SIG-M5 treated with dmso at 0.1 percent for 504 hours (cell line): Measurements from ENCODE around the gene ANKRD50.
A peak's percentile ranks its signal among the peaks of the same experiment; 100 is the strongest.

Experiments
- DNase-seq: peaks from one replicate; lab custom pipeline; 2025; ENCODE audit not compliant: unreplicated experiment; lab: John Stamatoyannopoulos, UW

Gene ANKRD50

DNA sequence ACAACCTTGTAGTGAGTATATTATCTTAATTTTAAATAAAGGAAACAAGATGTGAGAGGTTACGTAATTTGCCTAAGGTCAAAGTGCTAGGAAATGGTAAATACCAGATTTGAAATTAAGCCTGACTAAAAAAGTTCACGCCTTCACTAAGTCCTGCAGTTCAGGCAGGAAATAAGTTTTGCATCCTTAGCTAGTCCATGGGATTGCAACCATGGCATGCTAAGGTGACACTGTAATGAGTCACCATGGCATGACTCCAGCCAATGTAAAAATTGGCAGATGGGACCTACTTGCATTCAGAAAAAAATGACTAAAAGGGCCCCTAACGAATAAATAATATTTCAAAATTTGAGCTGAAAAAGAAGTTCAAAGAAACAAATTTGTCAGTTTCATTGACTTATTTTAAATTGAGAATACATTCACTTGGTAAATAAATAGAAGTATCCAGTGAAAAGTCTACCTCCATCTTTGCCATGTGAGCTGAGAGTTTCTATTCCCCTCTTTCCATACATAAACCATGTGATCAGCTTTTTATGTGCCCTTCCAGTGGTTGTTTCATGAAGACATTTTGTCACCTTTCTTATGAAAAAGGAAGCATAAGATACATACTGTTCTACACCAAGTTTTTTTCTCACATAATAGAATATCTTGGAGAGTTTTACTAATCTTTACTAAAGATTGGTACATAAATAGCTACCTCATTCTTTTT lies 72.4 kb downstream of the ANKRD50 start:
- DNase-seq, result no peak

DNA sequence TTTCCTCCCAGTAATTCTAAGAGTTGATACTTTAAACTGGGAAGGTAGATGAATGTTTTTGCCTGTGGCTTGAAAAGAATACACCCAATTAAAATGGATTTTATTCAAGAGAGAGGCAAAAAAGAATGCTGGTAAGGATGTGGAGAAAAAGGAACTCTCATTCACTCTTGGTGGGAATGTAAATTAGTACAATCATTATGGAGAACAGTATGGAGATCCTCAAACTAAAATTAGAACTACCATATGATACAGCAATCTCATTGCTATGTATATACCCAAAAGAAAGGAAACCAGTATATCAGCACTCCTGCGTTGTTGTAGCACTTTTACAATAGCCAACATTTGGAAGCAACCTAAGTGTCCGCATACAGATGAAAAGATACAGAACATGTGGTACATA lies 75.2 kb downstream of the ANKRD50 start:
- DNase-seq, result no peak

DNA sequence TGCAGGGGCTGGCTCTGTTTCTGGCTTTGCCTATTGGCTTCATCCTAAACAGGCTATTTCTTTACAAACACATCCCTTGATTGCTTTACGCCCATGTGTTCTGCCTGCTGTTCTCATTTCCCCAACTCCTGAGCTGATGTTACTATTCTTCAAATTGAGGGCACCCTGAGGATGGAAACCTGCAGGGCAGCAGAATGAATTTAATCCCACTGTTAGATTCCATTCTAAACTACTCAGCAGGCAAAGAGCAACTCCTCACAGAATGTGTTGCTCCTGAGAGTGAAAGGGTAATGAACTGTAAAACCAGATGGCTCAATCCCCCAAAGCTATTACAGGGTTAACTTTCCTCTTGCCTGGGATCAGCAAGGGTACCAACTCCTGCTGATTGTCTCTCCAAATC lies 75.7 kb downstream of the ANKRD50 start:
- DNase-seq, result no peak

DNA sequence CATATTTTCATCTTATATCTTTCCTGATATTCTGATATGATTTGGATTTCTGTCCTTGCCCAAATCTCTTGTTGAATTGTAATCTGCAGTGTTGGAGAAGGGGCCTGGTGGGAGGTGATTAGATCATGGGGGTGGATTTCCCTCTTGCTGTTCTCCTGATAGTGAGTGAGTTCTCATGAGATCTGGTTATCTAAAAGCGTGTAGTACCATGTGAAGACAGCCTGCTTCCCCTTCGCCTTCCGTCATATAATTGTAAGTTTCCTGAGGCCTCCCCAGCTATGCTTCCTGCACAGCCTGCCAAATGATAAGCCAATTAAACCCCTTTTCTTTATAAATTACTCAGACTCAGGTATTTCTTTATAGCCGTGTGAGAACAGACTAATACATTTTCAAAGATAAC lies 77.2 kb downstream of the ANKRD50 start:
- DNase-seq, result no peak

DNA sequence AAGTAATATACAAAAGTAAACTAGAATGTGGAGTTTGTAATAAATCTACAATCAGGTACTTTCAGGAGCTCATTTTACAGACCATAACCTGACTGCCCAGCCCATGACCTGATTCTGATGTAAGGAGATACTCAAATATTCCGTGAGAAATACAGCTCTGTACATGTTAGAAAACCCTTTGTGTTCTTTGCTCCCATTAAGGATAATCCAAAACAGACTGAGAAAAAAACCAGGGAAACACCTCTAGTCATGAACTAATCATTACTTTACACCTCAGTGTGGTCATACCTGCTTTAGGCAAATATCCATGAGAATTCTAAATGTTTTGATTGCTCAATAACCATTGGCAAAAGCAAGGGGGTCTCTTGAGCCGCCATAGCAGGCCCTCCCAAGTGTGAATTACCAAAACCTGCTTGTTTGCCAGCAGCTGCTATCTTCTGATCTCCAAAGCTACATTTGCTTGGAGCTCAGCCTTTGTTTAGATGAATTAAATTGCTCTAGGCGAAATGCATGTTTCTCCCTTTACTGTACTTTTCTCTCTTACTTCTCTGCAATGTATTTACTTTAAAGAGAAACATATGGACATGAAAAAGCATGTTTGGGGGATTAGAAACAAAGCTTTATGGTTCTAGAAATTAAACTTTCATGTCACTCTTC lies 79.1 kb downstream of the ANKRD50 start:
- DNase-seq, result peak; percentile 7

DNA sequence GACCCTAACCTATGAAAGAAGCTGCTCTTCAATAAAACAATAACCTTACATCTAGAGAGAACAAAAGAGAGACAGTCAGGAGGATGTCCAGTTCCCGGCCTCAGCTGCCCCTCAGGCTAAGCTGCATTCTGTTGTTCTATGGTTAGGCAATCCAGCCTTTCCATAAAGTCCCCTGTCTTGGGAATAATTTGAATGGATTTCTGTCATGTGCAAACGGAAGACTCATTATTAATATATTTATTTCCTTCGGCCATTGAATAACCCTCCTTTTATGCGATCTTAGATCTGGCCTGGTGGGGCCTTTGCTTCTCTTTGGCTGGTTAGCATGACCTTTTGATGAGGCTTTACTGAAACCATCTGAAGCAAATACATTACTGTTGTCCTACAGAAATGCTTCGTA lies 80.1 kb downstream of the ANKRD50 start:
- no peak for DNase-seq

DNA sequence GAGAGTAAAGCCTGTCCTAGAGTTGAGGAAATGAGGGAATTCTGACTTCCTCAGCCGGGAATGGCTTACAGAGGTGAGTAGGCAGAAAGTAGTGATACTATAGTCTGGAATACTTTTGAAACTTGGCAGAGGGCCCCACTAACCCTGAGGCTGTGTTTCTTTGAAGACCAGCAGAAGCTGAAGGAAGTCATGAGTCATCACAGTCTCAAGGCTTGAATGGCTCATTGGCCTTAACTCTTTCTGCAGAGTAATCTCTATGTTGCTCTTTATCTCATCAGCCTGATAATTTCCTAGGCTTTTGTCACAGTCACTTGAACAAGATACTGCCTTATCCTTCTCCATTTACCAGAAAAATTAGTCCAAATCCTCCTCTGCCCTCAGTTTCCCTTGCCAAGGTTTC lies 80.8 kb downstream of the ANKRD50 start:
- DNase-seq, result peak; percentile 61

DNA sequence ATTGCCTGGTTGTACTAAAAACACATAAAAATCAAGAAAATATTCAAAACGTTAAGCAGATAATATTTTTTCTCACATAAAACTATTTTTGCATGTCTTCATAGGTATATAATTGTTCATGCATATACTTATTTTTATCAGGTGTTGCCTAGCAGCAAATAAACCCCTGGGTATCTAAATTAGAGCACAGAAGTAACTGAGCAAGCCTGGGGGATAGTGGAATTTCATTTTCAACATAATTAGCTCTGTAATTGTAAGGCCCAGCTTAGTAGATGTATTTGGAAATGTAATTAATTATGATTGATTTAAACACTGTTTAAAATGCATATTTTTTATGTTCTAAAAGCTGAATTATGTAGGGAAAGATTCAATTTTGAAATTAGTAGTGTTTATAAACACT lies 82.9 kb downstream of the ANKRD50 start:
- DNase-seq, result no peak
